Caki2 (cell line): Measurements from ENCODE around the gene EIF4E2. TPM values are rescaled to one million over a fixed set of nuclear protein-coding genes. Genes with fewer than 3 reads are reported as not detected.

Experiments
- DNase-seq: peaks from one replicate; pipeline ENCODE4 v3.0.0-alpha.2; 2015; ENCODE audit warnings: low read depth
- in situ Hi-C: cut with HindIII; loops from 2 replicates; pipeline ENCODE4 v1.10.0; 2016; ENCODE audit warnings: low sequenced_read_pairs, low pct_unique_long_range_greater_than_20kb, mixed read lengths
- total RNA-seq: library from RNA; depleted of rRNA; stranded (reverse); fragments of >200 nt; shearing (Covaris generic); gene quantifications from 2 replicates; pipeline ENCODE4 v1.2.3, GENCODE V29; 2014; ENCODE audit warnings: low replicate concordance

EIF4E2 gene
- total RNA-seq, 1 experiment from 2014 or later = 146 TPM

DNA sequence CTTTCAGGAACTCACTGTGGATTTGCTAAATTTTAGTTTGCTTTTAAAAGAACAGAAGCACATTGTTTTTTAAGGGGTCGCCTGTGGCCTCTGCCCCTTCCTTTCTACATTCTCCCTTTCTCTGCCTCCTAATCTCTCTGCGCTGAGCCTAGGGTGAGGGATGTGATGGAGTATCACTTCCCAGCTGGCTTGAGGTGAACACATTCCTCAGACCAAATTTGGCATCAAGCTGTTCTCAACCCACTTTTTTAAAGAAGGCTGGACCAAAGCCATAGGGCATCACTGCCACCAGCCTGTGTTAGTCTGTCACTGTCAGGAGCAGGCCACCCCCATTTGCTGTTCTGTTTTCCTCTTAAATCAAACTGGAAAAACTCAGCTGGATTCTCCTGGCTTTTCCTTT is 27.4 kb downstream of the EIF4E2 start:
- DNase-seq = no peak
- in situ Hi-C loops = no loop called here

DNA sequence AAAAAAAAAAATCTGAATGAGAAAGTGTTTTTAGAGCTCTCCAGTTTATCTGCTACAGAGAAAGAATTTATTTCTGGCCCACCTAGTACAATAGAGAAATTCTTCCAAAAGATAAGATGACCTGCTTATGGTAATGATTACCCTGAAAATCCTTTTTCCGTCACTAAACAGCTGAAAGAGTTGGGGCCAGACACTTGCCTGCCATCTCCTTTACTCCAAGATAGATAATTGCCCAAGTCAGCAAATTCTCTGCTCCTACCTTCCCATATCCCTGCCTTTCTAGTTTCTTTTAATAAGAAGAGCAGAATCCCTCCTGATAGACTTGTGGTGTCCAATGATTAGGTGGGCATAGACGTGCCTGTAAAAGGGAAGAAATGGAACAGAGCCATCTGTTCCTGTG is 28.1 kb downstream of the EIF4E2 start:
- in situ Hi-C loops = no loop called here

GRCh38 chr2:232580648-232580981 is 30.1 kb downstream of the EIF4E2 start:
- in situ Hi-C loops = no loop called here
- DNase-seq = no peak

More for the DNA sequence above, 28.1 kb downstream of the EIF4E2 start:
- no peak for DNase-seq

GRCh38 chr2:232581725-232582124 is 31.2 kb downstream of the EIF4E2 start:
- no peak for DNase-seq
- in situ Hi-C loops = no loop called here

DNA sequence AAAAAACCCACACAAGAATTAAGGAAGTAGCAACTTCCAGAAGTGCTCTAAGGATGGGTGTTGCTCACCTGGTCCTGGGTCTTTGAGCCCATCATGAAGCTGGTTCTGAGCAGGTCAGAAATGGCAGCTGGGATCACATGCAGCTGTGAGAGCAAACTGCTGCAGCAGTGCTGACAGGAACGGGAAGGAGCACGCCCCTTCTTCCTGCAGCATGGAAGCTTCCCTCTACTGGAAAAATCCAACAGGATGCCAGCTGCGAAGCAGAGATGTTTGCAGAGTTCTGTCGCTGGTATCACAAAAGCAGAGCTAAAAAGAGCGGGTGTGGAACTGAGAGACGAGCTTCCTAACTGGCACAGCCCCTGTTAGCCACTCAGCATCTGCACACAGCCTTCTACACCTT is 33.7 kb downstream of the EIF4E2 start:
- in situ Hi-C loops = no loop called here
- DNase-seq = no peak

DNA sequence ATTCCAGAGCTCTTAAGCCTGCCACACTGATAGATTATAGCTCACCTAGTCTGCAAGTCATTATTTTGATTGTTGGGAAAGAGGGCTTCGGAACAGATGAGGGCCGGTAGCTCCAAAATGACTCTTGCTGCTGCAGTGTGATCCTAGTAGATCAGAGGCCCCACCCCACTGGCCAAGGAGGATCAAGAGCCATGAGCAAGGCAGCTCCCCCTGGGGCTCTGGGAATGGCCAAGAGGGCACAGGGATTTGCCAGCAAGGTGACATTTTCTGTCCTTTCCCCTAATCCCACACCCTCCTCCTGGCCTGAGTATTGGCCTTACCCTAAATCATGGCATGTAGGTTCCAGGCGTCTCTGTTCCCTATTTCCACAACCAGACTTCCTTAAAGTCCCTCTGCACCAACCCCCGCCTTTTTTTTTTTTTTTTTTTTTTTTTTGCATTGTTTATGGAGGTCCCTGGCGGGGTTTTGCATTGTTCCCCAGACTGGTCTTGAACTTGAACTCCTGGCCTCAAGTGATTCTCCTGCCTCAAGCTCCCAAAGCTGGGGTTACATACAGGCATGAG is 36.5 kb downstream of the EIF4E2 start:
- in situ Hi-C loops = no loop called here
- no peak for DNase-seq

- in situ Hi-C loops = no loop called here
- DNase-seq = no peak
Measured at GRCh38 chr2:232587512-232587911, 37.0 kb downstream of the EIF4E2 start.

DNA sequence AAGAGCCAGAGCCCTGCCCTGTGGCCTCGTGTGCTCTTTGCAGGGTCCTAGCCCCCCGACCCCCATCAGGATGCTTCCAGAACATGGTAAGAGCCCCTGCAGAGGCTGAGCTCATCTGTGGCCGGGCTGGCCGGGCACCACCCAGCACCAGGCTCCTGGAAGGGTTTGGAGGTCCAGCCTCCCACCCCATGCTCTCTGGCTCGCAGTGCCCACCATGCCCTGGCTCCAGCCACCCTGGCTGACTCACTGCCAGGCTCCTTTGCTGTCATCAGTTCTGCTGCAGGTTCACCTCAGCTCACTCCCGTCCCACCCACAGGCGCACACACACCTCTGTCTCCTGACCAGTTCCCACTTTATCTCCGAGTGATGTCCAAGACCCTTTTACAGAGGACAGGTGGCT is 37.5 kb downstream of the EIF4E2 start:
- no peak for DNase-seq
- in situ Hi-C loops = no loop called here

- in situ Hi-C loops = no loop called here
- DNase-seq = peak; percentile 68
Measured at GRCh38 chr2:232588680-232589585, 38.4 kb downstream of the EIF4E2 start.

DNA sequence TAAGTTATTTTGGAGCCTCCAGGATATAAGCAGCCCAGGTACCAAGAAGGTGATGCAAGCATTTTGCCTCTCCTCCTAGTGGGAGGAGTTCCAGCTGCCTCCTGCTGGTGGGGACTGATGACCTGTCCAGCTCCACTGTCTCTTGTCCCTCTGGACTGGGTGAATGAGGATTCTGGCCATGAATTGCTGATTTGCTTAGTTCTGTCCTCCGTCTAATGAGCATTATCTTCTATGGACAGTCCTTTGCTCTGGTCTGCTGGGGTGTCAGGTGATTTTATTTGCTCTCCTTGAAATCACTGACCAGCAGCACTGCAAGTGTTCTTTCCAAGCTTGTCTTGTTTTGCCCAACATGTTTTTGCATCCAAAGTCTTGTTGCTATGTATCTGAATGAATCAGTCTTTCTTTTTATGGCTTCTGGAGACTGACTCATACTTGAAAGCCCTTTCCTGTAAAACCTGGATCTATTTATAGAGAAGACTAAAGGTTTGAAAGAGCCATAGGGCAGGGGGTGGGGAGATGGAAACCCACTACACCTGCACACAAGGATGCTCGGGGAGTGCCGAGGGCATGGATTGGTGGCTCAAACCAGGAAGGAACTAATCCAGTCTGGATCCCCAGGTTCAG is 42.4 kb downstream of the EIF4E2 start:
- in situ Hi-C loops = no loop called here
- DNase-seq = peak; percentile 84

- DNase-seq = no peak
- in situ Hi-C loops = no loop called here
Measured at GRCh38 chr2:232593982-232594381, 43.5 kb downstream of the EIF4E2 start.

DNA sequence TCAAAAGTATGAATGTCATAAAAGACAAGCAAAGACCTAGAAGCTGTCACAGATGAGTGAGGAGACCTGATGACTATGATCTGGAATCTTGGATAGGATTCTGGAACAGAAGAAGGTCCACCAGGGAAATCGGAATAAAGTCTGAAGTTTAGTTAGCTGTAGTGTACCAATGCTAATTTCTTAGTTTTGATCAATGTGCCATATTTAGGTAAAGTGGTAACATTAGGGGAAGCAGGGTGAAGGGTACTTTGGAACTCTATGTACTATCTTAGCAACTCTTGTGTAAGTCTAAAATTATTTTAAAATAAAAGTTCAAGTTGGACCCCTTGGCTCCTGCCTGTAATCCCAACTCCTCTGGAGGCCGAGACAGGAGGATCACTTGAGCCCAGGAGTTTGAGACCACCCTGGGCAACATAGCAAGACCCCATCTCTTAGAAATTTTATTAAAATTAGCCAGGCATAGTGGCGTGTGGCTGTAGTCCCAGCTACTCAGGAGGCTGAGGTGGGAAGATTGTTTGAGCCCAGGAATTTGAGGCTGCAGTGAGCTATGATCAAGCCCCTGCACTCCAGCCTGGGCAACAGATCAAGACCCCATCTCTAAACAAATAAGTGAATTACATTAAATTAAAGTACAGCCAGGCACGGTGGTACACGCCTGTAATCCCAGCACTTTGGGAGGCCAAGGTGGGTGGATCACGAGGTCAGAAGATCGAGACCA is 47.0 kb downstream of the EIF4E2 start:
- no peak for DNase-seq
- in situ Hi-C loops = no loop called here

GRCh38 chr2:232598293-232598692 is 47.8 kb downstream of the EIF4E2 start:
- in situ Hi-C loops = no loop called here

DNA sequence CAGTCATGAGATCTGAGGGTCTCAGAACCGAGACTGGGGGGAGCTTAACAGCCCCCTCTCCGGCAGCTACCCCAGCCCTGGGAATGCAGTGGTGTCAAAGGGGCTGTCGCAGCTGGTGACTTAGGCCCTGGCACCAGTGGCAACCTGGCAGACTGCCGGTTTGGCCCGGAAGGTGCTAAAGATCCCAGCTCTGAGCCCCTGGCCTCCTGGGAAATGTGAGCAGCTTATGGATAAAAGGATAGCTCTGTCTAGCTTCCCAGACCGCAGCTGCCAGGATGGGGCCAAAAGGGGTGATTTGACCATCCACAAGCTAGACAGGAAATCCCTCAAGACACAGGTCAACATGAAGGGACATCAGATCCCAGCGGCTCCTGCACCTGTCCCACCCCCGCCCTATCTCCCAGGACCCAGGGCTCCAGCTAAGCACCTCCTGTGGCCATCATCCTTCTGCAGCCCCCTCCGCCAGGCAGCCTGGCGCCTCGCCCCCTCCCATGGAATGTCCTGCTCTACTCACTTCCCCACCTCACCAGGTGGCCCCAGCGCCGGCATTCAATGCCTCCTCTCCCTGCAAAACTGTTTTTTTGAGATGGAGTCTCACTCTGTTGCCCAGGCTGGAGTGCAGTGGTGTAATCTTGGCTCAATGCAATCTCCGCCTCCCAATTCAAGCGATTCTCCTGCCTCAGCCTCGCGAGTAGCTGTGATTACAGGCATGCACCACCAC is 49.7 kb downstream of the EIF4E2 start:
- in situ Hi-C loops = no loop called here
- no peak for DNase-seq

More at GRCh38 chr2:232598293-232598692, 47.8 kb downstream of the EIF4E2 start:
- no peak for DNase-seq

- DNase-seq = no peak
- in situ Hi-C loops = no loop called here
Measured at GRCh38 chr2:232603283-232603682, 52.8 kb downstream of the EIF4E2 start.

DNA sequence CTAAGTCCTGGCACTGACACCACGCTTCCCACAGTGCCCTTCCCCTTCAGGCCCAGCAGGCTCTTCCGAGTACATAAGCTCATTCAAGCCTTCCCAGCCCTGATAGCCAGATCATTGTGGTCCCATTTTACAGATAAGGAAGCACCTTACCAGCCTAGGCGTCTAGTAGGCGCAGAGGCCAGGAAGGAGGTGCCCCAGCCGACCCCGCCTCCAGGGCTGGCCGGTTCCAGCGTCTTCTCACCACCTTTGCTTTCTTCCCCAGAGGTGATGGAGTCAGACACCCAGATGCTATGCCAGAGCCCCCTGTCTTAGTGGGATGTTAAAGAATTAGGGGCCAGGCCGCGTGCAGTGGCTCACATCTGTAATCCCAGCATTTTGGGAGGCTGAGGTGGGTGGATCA is 54.0 kb downstream of the EIF4E2 start:
- DNase-seq = no peak
- in situ Hi-C loops = no loop called here

GRCh38 chr2:232607011-232607410 is 56.5 kb downstream of the EIF4E2 start:
- in situ Hi-C loops = no loop called here
- no peak for DNase-seq

- in situ Hi-C loops = no loop called here
- no peak for DNase-seq
Measured at GRCh38 chr2:232609607-232610006, 59.1 kb downstream of the EIF4E2 start.
